K562 (cell line): ENCODE results near the gene LEO1. TPM values are rescaled to one million over a fixed set of nuclear protein-coding genes. Genes with fewer than 3 reads are reported as not detected.
A peak's percentile ranks its signal among the peaks of the same experiment; 100 is the strongest.

Experiments used
- ARID2 ChIP-seq: fragments of 450-650 bp; IDR thresholded peaks from 2 replicates; pipeline ENCODE4 v1.6.1; 2017; ENCODE audit warnings: antibody characterized with exemption, mild to moderate bottlenecking
- ETV6 ChIP-seq, 3 experiments: fragments of 150-350 bp in 1 of 3; sonication (generic) in 1 of 3; formaldehyde crosslinking in 1 of 3; IDR thresholded peaks; 2 replicates each; pipeline versions ENCODE4 v1.6.1 to v1.8.0; 2014 to 2022; ENCODE audit warnings: borderline replicate concordance in 2 of 3, low read depth in 2 of 3, antibody characterized with exemption in 1 of 3, low read length in 1 of 3, mild to moderate bottlenecking in 1 of 3, missing genetic modification reagents in 1 of 3
- GTF2A2 ChIP-seq: IDR thresholded peaks from 2 replicates; pipeline ENCODE4 v1.6.1; 2016; ENCODE audit warnings: mild to moderate bottlenecking, missing genetic modification characterization, missing compliant biosample characterization
- JUNB ChIP-seq: fragments of 450-650 bp; formaldehyde crosslinking; conservative IDR thresholded peaks from 2 replicates; pipeline ENCODE4 v1.4.0; 2020; ENCODE audit warnings: mild to moderate bottlenecking
- NR2F6 ChIP-seq: fragments of 450-650 bp; formaldehyde crosslinking; IDR thresholded peaks from 2 replicates; pipeline ENCODE4 v1.4.0; 2020; ENCODE audit warnings: mild to moderate bottlenecking
- OTX1 ChIP-seq: fragments of 450-650 bp; formaldehyde crosslinking; IDR thresholded peaks from 2 replicates; pipeline ENCODE4 v1.4.0; 2022; ENCODE audit warnings: mild to moderate bottlenecking
- PHF8 ChIP-seq: fragments of 200-600 bp; sonication (generic); IDR thresholded peaks from 2 replicates; pipeline ENCODE4 v1.6.1; 2012; ENCODE audit warnings: mixed run types, mild to moderate bottlenecking, inconsistent platforms, low read length, moderate library complexity, borderline replicate concordance
- SOX6 ChIP-seq: fragments of 450-650 bp; IDR thresholded peaks from 2 replicates; pipeline ENCODE4 v1.6.1; 2014; ENCODE audit warnings: mild to moderate bottlenecking
- TEAD1 ChIP-seq, 2 experiments: fragments of 450-650 bp in 1 of 2; sonication (generic) in 1 of 2; formaldehyde crosslinking; IDR thresholded peaks; 2 replicates each; pipeline versions ENCODE4 v1.4.0 to v1.8.0; 2020 to 2022; ENCODE audit warnings: mild to moderate bottlenecking in 2 of 2, missing genetic modification reagents in 1 of 2
- ZKSCAN1 ChIP-seq: fragments of 150-350 bp; IDR thresholded peaks from 2 replicates; pipeline ENCODE4 v1.6.1; 2016; ENCODE audit warnings: low read depth, low read length
- ZNF347 ChIP-seq: fragments of 450-650 bp; formaldehyde crosslinking; IDR thresholded peaks from 2 replicates; pipeline ENCODE4 v1.4.0; 2020; ENCODE audit warnings: low read depth, mild to moderate bottlenecking, moderate library complexity
- polyA plus RNA-seq, 8 experiments: library from polyadenylated mRNA; depleted of rRNA in 4 of 8; stranded (reverse) in 5 of 8; unstranded in 3 of 8; fragments of >200 nt; fragmentation: Nextera tagmentation in 2 of 8; fragmentation: Illumina TruSeq in 1 of 8; extraction: Ambion mirVana in 2 of 8; extraction: Trizol in 1 of 8; gene quantifications; 2 replicates each; pipeline versions ENCODE4 v1.2.1 to v1.2.3, GENCODE V29; 2011 to 2014; ENCODE audit warnings: inconsistent platforms in 1 of 8, missing spikeins in 1 of 8
- total RNA-seq, 7 experiments: library from RNA; depleted of rRNA in 6 of 7; stranded (reverse); fragments of >200 nt in 6 of 7; fragmentation: Illumina TruSeq in 2 of 7; extraction: Trizol in 2 of 7; gene quantifications; 2 replicates each; pipeline versions ENCODE4 v1.2.1 to v1.2.3, GENCODE V29; 2011 to 2021; ENCODE audit warnings: low replicate concordance in 1 of 7
- TF ChIP-seq, protein P1 (sequence below): sonication (generic); formaldehyde crosslinking; IDR thresholded peaks from 2 replicates; pipeline ENCODE4 v1.8.0; 2023; ENCODE audit warnings: missing genetic modification reagents, mild to moderate bottlenecking, borderline replicate concordance
- TF ChIP-seq, protein P2 (sequence below): fragments of 150-350 bp; conservative IDR thresholded peaks from 2 replicates; pipeline ENCODE4 v1.6.1; 2014; ENCODE audit warnings: low read length
- TF ChIP-seq, protein P3 (sequence below): fragments of 450-650 bp; IDR thresholded peaks from 2 replicates; pipeline ENCODE4 v1.6.1; 2017; ENCODE audit warnings: antibody characterized with exemption, mild to moderate bottlenecking

The LEO1 gene
- total and polyA plus RNA-seq, 9 of the 15 experiments (the other 6 are each of a cell fraction or from before 2014, with no cell fraction given) = 8.4 to 48.3 (median 37.9) TPM

DNA sequence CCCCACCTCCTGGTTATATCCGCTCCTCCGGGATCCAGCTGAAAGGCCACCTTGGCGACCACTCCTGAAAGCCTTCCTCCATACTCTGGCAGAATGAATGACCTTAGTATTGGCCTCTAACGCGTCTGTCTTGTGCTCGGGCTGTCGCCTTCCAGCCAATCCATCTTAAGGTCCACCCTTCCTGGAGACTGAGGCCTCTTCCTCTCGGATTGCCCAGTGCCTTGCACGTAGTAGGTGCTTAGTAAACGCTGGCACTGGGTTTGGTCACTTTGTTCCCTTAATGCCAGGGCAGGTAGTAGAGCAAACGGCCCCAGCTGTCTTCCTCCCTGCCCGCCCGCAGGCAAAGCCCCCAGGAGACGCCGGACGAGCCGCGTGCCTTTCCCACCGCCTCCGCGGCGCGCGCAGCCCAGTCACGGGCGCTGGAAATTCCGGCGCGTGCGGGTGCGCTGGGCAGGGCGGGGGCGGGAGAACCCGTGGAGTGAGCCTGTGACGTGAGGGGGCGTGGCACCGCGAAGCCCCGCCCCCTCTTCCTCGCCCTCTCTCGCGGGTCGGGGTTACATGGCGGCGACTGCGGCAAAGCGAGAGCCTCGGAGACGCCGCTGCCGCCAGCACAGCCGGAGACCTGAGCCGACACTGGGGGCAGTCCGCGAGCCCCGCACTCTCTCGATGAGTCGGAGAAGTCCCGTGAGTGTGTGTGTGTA is 47.3 kb upstream of the LEO1 start, which contains the start of gene MAPK6 (continued):
- TF ChIP-seq, protein P1, sequence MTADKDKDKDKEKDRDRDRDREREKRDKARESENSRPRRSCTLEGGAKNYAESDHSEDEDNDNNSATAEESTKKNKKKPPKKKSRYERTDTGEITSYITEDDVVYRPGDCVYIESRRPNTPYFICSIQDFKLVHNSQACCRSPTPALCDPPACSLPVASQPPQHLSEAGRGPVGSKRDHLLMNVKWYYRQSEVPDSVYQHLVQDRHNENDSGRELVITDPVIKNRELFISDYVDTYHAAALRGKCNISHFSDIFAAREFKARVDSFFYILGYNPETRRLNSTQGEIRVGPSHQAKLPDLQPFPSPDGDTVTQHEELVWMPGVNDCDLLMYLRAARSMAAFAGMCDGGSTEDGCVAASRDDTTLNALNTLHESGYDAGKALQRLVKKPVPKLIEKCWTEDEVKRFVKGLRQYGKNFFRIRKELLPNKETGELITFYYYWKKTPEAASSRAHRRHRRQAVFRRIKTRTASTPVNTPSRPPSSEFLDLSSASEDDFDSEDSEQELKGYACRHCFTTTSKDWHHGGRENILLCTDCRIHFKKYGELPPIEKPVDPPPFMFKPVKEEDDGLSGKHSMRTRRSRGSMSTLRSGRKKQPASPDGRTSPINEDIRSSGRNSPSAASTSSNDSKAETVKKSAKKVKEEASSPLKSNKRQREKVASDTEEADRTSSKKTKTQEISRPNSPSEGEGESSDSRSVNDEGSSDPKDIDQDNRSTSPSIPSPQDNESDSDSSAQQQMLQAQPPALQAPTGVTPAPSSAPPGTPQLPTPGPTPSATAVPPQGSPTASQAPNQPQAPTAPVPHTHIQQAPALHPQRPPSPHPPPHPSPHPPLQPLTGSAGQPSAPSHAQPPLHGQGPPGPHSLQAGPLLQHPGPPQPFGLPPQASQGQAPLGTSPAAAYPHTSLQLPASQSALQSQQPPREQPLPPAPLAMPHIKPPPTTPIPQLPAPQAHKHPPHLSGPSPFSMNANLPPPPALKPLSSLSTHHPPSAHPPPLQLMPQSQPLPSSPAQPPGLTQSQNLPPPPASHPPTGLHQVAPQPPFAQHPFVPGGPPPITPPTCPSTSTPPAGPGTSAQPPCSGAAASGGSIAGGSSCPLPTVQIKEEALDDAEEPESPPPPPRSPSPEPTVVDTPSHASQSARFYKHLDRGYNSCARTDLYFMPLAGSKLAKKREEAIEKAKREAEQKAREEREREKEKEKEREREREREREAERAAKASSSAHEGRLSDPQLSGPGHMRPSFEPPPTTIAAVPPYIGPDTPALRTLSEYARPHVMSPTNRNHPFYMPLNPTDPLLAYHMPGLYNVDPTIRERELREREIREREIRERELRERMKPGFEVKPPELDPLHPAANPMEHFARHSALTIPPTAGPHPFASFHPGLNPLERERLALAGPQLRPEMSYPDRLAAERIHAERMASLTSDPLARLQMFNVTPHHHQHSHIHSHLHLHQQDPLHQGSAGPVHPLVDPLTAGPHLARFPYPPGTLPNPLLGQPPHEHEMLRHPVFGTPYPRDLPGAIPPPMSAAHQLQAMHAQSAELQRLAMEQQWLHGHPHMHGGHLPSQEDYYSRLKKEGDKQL (CRISPR knock-in tag) = no peak
- no peak for TF ChIP-seq JUNB (CRISPR knock-in tag)
- no peak for TF ChIP-seq NR2F6
- peak; percentile 58; the same call in 1 of the 2 replicates for TF ChIP-seq SOX6
- TF ChIP-seq ETV6 (IDR thresholded peaks at IDR 0.05; ENCODE audit: borderline replicate concordance in 1 of 2, low read depth in 2 of 2, low read length in 1 of 2) = no peak
- TF ChIP-seq ETV6 (CRISPR knock-in tag; IDR thresholded peaks at IDR 0.05; ENCODE audit: borderline replicate concordance) = peak; percentile 50; the same call in 1 of the 2 replicates
- peak; percentile 36; the same call in 1 of the 2 replicates for TF ChIP-seq OTX1 (CRISPR knock-in tag)
- peak; percentile 100 for TF ChIP-seq ZKSCAN1
- TF ChIP-seq, protein P2, sequence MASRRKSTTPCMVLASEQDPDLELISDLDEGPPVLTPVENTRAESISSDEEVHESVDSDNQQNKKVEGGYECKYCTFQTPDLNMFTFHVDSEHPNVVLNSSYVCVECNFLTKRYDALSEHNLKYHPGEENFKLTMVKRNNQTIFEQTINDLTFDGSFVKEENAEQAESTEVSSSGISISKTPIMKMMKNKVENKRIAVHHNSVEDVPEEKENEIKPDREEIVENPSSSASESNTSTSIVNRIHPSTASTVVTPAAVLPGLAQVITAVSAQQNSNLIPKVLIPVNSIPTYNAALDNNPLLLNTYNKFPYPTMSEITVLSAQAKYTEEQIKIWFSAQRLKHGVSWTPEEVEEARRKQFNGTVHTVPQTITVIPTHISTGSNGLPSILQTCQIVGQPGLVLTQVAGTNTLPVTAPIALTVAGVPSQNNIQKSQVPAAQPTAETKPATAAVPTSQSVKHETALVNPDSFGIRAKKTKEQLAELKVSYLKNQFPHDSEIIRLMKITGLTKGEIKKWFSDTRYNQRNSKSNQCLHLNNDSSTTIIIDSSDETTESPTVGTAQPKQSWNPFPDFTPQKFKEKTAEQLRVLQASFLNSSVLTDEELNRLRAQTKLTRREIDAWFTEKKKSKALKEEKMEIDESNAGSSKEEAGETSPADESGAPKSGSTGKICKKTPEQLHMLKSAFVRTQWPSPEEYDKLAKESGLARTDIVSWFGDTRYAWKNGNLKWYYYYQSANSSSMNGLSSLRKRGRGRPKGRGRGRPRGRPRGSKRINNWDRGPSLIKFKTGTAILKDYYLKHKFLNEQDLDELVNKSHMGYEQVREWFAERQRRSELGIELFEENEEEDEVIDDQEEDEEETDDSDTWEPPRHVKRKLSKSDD = no peak
- TF ChIP-seq ZNF347 (CRISPR knock-in tag) = no peak
- TF ChIP-seq, protein P3, sequence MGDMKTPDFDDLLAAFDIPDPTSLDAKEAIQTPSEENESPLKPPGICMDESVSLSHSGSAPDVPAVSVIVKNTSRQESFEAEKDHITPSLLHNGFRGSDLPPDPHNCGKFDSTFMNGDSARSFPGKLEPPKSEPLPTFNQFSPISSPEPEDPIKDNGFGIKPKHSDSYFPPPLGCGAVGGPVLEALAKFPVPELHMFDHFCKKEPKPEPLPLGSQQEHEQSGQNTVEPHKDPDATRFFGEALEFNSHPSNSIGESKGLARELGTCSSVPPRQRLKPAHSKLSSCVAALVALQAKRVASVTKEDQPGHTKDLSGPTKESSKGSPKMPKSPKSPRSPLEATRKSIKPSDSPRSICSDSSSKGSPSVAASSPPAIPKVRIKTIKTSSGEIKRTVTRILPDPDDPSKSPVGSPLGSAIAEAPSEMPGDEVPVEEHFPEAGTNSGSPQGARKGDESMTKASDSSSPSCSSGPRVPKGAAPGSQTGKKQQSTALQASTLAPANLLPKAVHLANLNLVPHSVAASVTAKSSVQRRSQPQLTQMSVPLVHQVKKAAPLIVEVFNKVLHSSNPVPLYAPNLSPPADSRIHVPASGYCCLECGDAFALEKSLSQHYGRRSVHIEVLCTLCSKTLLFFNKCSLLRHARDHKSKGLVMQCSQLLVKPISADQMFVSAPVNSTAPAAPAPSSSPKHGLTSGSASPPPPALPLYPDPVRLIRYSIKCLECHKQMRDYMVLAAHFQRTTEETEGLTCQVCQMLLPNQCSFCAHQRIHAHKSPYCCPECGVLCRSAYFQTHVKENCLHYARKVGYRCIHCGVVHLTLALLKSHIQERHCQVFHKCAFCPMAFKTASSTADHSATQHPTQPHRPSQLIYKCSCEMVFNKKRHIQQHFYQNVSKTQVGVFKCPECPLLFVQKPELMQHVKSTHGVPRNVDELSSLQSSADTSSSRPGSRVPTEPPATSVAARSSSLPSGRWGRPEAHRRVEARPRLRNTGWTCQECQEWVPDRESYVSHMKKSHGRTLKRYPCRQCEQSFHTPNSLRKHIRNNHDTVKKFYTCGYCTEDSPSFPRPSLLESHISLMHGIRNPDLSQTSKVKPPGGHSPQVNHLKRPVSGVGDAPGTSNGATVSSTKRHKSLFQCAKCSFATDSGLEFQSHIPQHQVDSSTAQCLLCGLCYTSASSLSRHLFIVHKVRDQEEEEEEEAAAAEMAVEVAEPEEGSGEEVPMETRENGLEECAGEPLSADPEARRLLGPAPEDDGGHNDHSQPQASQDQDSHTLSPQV = peak; percentile 89
- TF ChIP-seq TEAD1 (CRISPR knock-in tag; IDR thresholded peaks at IDR 0.05) = peak; percentile 86 to 99; a peak in 3 of 4 replicates
- 0 out of 2 replicates have a peak, but pooled peaks have one; percentile 33 for TF ChIP-seq GTF2A2 (tag)
- TF ChIP-seq ARID2 = no peak
- TF ChIP-seq PHF8 = peak; percentile 74; the same call in 1 of the 2 replicates
